Fibroblast of skin of back (primary cell): ENCODE results near the gene RNF112. TPM values are rescaled to one million over a fixed set of nuclear protein-coding genes. Genes with fewer than 3 reads are reported as not detected.
A peak's percentile ranks its signal among the peaks of the same experiment; 100 is the strongest.

Source experiments
- DNase-seq: peaks from one replicate; pipeline ENCODE4 v3.0.0-alpha.2; 2013
- polyA plus RNA-seq, 2 experiments: library from polyadenylated mRNA; unstranded; fragments of 120-200 nt; gene quantifications; one replicate each; pipeline ENCODE4 v1.2.1, GENCODE V29; 2013; ENCODE audit not compliant: insufficient read length in 2 of 2

The RNF112 gene
- polyA plus RNA-seq (2013, experiment 1 of 2; ENCODE audit: insufficient read length): 0.29 TPM
- polyA plus RNA-seq (2013, experiment 2 of 2; ENCODE audit: insufficient read length): 0.69 TPM

DNA sequence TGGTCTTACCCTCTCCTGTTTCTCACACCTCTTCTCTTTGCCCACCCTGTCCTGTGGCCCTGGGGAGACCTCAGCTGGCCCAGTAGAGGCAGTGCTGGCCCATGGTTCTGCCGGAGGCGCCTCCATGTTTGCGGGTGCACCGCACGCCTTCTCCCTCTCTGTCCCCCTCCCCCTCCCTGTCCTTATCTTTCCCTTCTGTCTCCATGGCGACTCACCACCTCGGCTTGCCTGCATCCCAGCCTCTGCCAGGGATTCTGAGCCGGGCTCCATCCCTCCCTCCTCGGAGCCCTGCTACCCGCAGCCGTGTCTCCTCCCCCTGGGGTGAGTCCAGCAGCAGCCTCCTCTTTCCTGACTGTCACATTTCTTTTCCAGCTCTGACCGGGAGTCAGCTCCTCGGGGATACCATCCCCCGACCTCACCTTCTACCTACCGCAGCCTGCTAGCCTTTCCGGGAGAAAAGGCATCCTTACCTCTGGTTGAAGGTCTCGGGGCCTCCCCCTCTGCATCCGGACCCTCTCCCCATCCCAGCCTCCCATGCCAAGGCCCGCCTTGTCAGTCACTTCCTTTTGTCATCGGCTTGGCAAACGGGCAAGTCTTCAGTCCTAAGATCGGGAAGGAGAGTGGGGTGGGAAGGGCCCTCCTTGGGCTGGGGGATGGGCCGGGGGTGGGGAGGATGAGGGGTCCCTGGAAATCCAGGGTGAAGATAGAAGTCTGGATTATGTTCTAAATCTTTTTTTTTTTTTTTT, at the start of gene RNF112:
RNF112 (plus strand) TSS at position 358 of the 746 bp plus-strand sequence; CDS start at position 535, 177 bp downstream.
- DNase-seq: peak; percentile 46

DNA sequence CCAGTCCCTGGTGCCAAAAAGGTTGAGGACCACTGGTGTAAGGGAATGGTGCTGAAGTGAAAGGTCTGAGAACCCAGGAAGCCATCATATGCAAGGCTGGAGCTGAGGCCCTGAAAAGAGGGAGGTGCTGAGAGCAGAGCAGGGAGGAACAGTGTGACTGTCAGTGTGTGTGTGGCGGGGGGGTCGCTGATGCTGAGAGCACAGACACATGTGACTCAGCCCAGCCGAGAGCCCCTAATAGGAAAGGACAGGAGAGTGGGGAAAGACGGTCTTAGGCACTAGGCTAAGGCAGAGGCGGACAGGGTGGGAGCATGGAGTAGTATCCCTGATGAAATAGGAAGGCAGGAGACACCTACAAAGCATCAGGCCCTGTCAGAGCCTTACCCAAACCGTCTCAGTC, 49.7 kb upstream of the RNF112 start:
- peak; percentile 34 for DNase-seq

DNA sequence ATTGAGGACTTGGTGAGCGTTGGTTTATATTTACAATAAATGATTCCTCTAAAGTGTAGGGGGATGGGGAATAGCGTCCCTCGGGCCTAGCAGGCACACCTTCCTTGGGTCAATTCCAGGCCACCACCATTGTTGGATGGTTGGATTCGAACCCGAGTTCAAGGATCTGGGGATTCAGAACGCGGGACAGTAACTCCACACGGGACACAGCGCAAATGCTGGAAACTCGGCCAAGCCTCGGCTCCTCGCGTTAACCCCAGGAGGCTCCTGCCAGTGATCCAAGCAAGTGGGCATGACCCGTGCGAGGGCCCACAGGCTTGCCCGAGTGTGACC, 49.1 kb upstream of the RNF112 start:
- no peak for DNase-seq

DNA sequence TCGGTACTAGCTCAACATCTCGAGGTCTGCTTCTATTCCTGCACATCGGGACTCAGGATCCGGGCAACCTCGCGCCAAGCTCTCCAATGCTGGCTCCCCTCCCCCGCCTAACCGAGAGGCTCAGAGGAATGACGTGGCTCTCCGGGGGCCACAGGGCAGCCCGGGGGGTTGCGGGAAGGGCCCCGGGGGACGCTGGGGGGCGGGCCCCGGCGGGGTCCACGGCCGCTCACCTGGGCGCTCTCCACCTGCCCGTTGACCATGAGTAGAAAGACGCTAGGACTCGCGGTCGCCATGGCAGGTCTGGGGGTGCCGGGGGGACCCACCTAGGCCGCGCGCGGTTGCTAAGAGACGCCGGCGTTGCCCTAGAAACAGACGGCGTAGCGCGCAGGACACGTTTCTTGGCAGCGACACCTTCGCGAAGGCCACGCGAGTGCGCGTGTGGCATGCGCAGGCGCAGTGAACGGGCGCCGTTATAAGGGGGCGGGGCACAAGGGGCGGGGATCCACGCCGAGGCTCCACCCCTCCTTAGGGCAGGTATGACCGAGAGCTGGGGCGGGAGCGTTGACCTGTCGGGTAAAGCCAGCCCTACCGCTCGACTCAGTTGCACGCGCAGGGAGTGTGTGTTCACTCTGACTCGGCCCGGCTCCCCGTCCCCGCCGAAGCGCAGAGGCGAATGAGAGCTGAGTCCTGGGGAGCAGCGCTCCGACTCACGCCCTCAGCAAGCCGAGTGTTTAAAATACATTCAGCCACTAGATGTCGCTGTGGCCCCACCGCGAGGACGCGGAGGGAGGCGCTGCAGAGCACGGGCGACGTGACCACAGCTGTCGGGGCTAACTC, 48.5 kb upstream of the RNF112 start, which contains the start of gene B9D1:
B9D1 (minus strand) TSS at position 447 of the 837 bp plus-strand sequence; CDS start at position 293, 154 bp downstream.
- DNase-seq: peak; percentile 86

- no peak for DNase-seq
Observed at GRCh38 chr17:19363114-19363438, 48.0 kb upstream of the RNF112 start.

DNA sequence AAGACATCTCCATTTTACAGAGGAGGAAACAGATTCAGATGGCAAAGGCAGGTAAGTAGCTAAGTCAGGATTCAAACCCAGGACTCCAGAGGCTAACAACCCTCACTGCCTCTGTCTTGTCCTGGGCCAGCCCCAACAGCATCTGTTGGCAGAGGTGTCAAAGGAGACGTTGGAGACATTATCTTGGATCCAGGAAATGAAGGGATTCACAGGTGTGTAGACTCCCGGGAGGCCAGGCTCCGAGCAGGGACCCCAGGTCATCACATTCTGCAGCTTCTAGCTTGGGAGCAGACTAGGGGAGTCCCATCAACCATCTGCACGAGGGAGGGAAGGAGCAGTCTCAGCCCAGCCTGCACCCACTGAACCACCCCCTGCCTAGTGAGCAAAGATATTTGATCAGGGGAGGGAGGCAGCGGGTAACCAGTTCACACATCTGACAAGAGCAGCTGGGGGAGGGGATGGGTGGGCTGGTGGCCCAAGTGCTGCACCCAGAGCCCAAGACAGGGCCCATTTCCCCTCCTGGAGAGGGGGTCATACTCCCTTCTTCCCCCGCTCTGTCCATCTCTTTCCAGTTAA, 47.5 kb upstream of the RNF112 start:
- no peak for DNase-seq

- DNase-seq: no peak
Observed at GRCh38 chr17:19364699-19365498, 46.1 kb upstream of the RNF112 start.

- no peak for DNase-seq
Observed at GRCh38 chr17:19365499-19365817, 45.6 kb upstream of the RNF112 start.

- DNase-seq: no peak
Observed at GRCh38 chr17:19365833-19366636, 45.0 kb upstream of the RNF112 start.

- no peak for DNase-seq
Observed at GRCh38 chr17:19366637-19366972, 44.4 kb upstream of the RNF112 start.

- DNase-seq: no peak
Observed at GRCh38 chr17:19368229-19368628, 42.8 kb upstream of the RNF112 start.

- DNase-seq: no peak
Observed at GRCh38 chr17:19369107-19369778, 41.8 kb upstream of the RNF112 start.

- no peak for DNase-seq
Observed at GRCh38 chr17:19369846-19370492, 41.1 kb upstream of the RNF112 start.

DNA sequence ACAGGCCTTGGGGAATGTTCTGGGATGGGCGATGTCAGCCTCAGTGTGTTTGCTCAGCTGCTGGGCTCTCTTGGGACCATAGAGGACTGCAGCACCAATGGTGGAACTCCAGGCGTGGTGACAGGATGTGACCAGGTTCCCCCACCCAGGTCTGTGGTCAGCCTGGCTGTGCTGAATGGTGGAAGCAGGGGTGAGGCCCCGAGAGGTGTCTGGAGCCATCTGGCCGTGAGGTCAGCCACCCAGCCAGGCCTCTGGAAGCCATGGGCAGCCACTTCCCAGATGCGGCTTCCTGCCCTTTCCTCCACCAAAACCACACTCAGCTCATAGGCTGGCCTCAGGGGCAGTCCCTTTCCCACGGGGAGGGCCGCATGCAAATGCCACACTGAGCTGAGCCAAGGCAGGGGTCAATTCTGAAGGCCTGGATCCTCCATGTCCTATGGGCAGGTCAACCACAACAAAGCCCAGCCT, 40.5 kb upstream of the RNF112 start:
- DNase-seq: peak; percentile 62

- no peak for DNase-seq
Observed at GRCh38 chr17:19371259-19372010, 39.6 kb upstream of the RNF112 start.

- DNase-seq: no peak
Observed at GRCh38 chr17:19372011-19372370, 39.0 kb upstream of the RNF112 start.

GRCh38 chr17:19372439-19372838, 38.6 kb upstream of the RNF112 start:
- no peak for DNase-seq

DNA sequence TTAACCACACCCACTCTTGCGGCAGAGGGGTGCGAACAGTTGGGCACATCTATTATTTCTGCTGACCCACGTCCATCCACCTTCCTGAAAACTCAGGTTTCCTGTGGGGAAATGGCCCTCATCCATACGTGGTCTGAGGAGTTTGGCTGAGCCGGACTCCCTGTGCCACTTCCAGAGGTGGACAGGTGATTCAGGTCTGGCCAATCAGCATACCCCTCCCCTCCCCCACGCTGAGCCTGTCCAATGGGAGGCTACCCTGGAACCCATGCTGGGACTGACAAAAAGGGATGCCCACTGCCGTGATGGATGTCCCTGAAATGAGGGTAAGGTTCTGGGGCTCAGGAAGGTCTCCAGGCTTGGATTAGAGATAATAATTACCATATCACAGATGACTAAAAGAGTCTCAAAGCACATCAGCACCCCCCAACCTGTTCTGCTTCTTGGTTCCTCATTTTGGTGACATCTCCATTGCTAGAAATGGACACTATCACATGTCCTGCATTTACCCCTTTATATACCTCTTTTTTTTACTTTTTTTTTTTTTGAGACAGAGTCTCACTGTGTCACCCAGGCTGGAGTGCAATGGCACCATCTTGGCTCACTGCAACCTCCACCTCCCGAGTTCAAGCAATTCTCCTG, 38.0 kb upstream of the RNF112 start:
- no peak for DNase-seq

DNA sequence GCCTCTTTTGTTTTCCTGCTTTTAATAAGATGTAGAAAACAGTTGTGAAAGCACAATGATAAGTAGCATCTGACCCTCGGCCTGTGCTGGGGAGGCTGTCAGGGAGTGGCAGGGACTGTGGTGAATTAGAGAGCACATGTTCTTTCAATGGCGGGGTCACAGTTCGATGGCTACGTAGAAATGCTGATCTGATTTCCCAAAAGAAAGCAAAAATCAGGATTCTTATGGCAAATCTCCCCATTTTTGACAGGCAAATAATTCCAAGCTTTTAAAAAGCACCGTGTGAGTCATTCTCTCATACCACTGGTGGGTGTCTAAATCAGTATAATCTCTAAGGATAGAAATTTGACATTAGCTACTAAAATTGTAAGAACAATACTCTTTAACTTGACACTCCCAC, 36.9 kb upstream of the RNF112 start:
- no peak for DNase-seq

DNA sequence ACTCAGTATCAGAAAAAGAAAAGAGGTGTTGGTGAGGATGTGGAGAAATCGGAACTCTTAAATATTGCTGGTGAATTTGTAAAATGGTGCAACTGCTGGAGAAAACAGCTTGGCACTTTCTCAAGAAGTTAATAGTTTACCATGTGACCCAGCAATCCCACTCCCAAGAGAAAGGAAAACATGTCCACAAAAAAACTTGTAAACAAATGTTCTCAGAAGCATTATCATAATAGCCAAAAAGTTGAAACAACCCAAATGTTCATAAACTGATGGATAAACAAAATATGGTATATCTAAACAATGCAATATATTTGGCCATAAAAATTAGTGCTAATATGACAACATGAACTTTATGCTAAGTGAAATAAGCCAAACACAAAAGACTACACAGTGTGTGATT, 35.3 kb upstream of the RNF112 start:
- no peak for DNase-seq
